Panc1 (cell line): Measurements from ENCODE around the gene LCA5L.

Source experiments
- CTCF ChIP-seq: fragments of 450-650 bp; IDR thresholded peaks from 2 replicates; pipeline ENCODE4 v1.5.1; 2017; ENCODE audit warnings: mild to moderate bottlenecking
- POLR2AphosphoS5 ChIP-seq: IDR thresholded peaks from 2 replicates; pipeline ENCODE4 v1.6.1; 2012; ENCODE audit warnings: mild to moderate bottlenecking, low read depth, low read length, moderate library complexity
- REST ChIP-seq, 2 experiments: IDR thresholded peaks; 2 replicates each; pipeline ENCODE4 v1.6.1; 2011 to 2012; ENCODE audit warnings: low read depth in 2 of 2, control low read depth in 1 of 2, low read length in 1 of 2, mild to moderate bottlenecking in 1 of 2, moderate library complexity in 1 of 2; ENCODE audit not compliant: insufficient read depth in 1 of 2
- SIN3A ChIP-seq: IDR thresholded peaks from 2 replicates; pipeline ENCODE4 v1.6.1; 2012; ENCODE audit warnings: low read depth, mild to moderate bottlenecking, low read length, moderate library complexity, borderline replicate concordance; ENCODE audit not compliant: insufficient read depth
- TCF7L2 ChIP-seq: IDR thresholded peaks from 2 replicates; pipeline ENCODE4 v1.6.1; 2011; ENCODE audit warnings: mild to moderate bottlenecking, low read depth, low read length, inconsistent platforms

- TF ChIP-seq CTCF (no peak), SIN3A (no peak), TCF7L2 (no peak), REST (IDR thresholded peaks at IDR 0.05; ENCODE audit: insufficient read depth in 1 of 2, low read depth in 2 of 2, low read length in 1 of 2) (no peak), POLR2AphosphoS5 (no peak)
Observed at GRCh38 chr21:39385299-39386145, 60.1 kb downstream of the LCA5L start.
